K562 (cell line): ENCODE data around the gene TRMT10B.

Source experiments
- BRCA1 ChIP-seq, 2 experiments: fragments of 450-650 bp in 1 of 2; sonication (generic) in 1 of 2; formaldehyde crosslinking in 1 of 2; IDR thresholded peaks; 2 replicates each; pipeline versions ENCODE4 v1.5.0 to v1.6.1; 2017 to 2020; ENCODE audit warnings: mild to moderate bottlenecking in 1 of 2, missing genetic modification reagents in 1 of 2
- TEAD2 ChIP-seq: fragments of 450-650 bp; IDR thresholded peaks from 2 replicates; pipeline ENCODE4 v1.6.1; 2016; ENCODE audit warnings: missing genetic modification characterization, control low read depth, missing compliant biosample characterization
- ZNF740 ChIP-seq, 3 experiments: fragments of 200-800 bp in 1 of 3; sonication (Bioruptor generic) in 1 of 3; sonication (generic) in 1 of 3; formaldehyde crosslinking in 1 of 3; IDR thresholded peaks; 2 replicates each; pipeline versions ENCODE4 v1.6.1 to v1.8.0; 2016 to 2022; ENCODE audit warnings: mild to moderate bottlenecking in 2 of 3, missing compliant biosample characterization in 2 of 3, missing genetic modification characterization in 2 of 3, missing genetic modification reagents in 1 of 3
- TF ChIP-seq, protein P1 (sequence below): sonication (generic); formaldehyde crosslinking; IDR thresholded peaks from 2 replicates; pipeline ENCODE4 v1.8.1; 2022; ENCODE audit warnings: missing genetic modification reagents

DNA sequence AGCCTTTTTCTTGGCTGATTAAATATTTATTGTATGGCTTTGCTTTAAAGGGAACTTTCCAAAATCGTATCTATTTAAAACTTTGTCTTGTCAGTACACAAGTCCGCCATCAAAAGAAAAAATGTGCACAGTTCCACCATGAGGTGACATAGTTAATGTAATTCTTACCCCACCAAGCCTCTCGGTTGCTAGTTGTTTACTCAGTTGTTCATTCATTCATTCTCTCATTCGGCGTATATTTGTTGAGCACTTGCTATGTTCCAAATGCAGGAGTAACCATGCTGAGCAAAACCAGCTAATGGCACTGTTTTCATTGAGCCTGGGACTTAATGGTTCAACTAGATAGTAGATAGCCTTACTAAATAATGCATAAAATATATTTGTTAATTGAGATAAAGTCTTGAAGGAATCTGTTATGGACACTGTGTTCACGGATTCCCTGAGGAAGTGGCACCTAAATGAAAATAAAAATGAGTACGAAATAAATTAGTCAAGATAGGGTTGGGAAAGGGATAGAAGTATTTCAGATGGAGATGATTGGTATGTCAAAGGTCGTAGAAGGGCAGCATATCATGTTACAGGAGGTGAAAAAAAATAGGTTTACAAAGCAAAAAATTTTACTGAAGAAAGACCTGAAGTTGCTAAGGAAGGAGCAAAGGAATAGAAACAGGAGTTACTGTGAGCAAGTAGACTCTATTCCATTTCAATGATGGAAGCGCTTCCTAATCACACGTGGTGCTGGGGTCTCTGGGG, 48.5 kb downstream of the TRMT10B start:
- TF ChIP-seq, protein P1, sequence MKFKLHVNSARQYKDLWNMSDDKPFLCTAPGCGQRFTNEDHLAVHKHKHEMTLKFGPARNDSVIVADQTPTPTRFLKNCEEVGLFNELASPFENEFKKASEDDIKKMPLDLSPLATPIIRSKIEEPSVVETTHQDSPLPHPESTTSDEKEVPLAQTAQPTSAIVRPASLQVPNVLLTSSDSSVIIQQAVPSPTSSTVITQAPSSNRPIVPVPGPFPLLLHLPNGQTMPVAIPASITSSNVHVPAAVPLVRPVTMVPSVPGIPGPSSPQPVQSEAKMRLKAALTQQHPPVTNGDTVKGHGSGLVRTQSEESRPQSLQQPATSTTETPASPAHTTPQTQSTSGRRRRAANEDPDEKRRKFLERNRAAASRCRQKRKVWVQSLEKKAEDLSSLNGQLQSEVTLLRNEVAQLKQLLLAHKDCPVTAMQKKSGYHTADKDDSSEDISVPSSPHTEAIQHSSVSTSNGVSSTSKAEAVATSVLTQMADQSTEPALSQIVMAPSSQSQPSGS (CRISPR knock-in tag), result no peak
- TF ChIP-seq ZNF740 (CRISPR knock-in tag; IDR thresholded peaks at IDR 0.05) (no peak), ZNF740 (tag; IDR thresholded peaks at IDR 0.05) (no peak), TEAD2 (tag) (no peak), BRCA1 (IDR thresholded peaks at IDR 0.05) (no peak), BRCA1 (CRISPR knock-in tag; IDR thresholded peaks at IDR 0.05) (no peak)
